ENCODE results near the gene SRD5A1.

DNA sequence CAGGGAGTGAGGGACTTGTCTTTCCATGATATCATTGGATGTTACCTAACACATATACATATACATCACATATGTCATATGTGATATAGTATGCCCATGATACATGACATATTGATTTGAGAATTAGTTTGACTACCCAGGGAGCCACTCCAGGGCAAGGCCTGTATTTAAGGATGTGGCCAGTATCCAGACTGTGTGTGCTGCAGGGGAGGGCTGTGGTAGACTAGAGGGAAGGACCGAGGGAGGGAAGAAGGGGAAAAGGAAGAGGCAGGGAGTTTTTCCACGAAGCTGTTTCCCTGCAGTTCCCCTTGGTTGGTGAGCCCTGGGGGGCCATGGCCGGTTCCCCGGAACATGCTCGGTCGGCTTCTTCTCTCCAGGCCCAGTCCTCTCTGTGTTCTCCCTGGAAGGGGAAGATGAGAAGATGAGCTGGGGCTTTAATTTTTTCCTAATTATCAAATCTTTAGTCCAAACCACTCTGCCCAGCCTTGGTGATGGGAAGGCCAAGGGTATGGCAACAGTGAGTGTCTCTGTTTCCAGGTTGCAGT is 49.1 kb upstream of the SRD5A1 start:
- TF ChIP-seq, protein P1, sequence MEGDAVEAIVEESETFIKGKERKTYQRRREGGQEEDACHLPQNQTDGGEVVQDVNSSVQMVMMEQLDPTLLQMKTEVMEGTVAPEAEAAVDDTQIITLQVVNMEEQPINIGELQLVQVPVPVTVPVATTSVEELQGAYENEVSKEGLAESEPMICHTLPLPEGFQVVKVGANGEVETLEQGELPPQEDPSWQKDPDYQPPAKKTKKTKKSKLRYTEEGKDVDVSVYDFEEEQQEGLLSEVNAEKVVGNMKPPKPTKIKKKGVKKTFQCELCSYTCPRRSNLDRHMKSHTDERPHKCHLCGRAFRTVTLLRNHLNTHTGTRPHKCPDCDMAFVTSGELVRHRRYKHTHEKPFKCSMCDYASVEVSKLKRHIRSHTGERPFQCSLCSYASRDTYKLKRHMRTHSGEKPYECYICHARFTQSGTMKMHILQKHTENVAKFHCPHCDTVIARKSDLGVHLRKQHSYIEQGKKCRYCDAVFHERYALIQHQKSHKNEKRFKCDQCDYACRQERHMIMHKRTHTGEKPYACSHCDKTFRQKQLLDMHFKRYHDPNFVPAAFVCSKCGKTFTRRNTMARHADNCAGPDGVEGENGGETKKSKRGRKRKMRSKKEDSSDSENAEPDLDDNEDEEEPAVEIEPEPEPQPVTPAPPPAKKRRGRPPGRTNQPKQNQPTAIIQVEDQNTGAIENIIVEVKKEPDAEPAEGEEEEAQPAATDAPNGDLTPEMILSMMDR (IDR thresholded peaks at IDR 0.05; ENCODE audit: low read depth, low read length) = no peak
- TF ChIP-seq, protein P2, sequence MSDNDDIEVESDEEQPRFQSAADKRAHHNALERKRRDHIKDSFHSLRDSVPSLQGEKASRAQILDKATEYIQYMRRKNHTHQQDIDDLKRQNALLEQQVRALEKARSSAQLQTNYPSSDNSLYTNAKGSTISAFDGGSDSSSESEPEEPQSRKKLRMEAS (IDR thresholded peaks at IDR 0.05; ENCODE audit: low read depth, low read length) = no peak
